22Rv1 (cell line): ENCODE data around the gene MACF1.

Source experiments
- H3K27ac ChIP-seq: fragments of 450-650 bp; 2 replicates; pipeline ENCODE4 v1.5.1; 2017
- ZFX ChIP-seq: fragments of 450-650 bp; IDR thresholded peaks from 2 replicates; pipeline ENCODE4 v1.6.1; 2017; ENCODE audit warnings: antibody characterized with exemption, borderline replicate concordance
- TF ChIP-seq, protein P1 (sequence below): fragments of 450-650 bp; IDR thresholded peaks from 2 replicates; pipeline ENCODE4 v1.5.1; 2017; ENCODE audit warnings: mild to moderate bottlenecking

MACF1 gene

GRCh38 chr1:39368045-39368444 is 163.6 kb downstream of the MACF1 start:
- no peak overlapping the region for H3K27ac ChIP-seq
- TF ChIP-seq, protein P1, sequence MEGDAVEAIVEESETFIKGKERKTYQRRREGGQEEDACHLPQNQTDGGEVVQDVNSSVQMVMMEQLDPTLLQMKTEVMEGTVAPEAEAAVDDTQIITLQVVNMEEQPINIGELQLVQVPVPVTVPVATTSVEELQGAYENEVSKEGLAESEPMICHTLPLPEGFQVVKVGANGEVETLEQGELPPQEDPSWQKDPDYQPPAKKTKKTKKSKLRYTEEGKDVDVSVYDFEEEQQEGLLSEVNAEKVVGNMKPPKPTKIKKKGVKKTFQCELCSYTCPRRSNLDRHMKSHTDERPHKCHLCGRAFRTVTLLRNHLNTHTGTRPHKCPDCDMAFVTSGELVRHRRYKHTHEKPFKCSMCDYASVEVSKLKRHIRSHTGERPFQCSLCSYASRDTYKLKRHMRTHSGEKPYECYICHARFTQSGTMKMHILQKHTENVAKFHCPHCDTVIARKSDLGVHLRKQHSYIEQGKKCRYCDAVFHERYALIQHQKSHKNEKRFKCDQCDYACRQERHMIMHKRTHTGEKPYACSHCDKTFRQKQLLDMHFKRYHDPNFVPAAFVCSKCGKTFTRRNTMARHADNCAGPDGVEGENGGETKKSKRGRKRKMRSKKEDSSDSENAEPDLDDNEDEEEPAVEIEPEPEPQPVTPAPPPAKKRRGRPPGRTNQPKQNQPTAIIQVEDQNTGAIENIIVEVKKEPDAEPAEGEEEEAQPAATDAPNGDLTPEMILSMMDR, result no peak

- TF ChIP-seq ZFX, result no peak
- TF ChIP-seq, protein P1, result no peak
- H3K27ac ChIP-seq, result no peak overlapping the region
Measured at GRCh38 chr1:39369565-39369964, 165.1 kb downstream of the MACF1 start.

- TF ChIP-seq, protein P1, result no peak
- no peak for TF ChIP-seq ZFX
- H3K27ac ChIP-seq, result no peak overlapping the region
Measured at GRCh38 chr1:39370602-39371001, 166.1 kb downstream of the MACF1 start.

GRCh38 chr1:39372105-39372504 is 167.6 kb downstream of the MACF1 start:
- no peak overlapping the region for H3K27ac ChIP-seq
- TF ChIP-seq ZFX, result no peak
- TF ChIP-seq, protein P1, result no peak

- no peak for TF ChIP-seq ZFX
- TF ChIP-seq, protein P1, result no peak
- H3K27ac ChIP-seq, result no peak overlapping the region
Measured at GRCh38 chr1:39376656-39377055, 172.2 kb downstream of the MACF1 start.

- TF ChIP-seq, protein P1, result peak; percentile 88
- no peak for TF ChIP-seq ZFX
- no peak overlapping the region for H3K27ac ChIP-seq
Measured at GRCh38 chr1:39378377-39378776, 173.9 kb downstream of the MACF1 start.

DNA sequence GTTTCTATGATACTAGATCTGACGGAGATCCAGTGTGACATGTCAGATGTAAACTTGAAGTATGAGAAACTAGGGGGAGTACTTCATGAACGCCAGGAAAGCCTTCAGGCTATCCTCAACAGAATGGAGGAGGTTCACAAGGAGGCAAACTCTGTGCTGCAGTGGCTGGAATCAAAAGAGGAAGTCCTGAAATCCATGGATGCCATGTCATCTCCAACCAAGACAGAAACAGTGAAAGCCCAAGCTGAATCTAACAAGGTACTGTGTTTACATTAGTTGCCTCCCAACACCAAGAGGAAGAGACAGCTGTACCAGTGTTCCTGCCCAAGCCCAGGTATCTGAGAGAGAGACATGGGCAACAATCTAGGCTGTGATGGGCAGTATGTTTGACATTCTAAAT is 174.7 kb downstream of the MACF1 start:
- TF ChIP-seq, protein P1, result no peak
- no peak for TF ChIP-seq ZFX
- no peak overlapping the region for H3K27ac ChIP-seq

GRCh38 chr1:39380036-39380435 is 175.5 kb downstream of the MACF1 start:
- TF ChIP-seq, protein P1, result no peak
- TF ChIP-seq ZFX, result no peak
- no peak overlapping the region for H3K27ac ChIP-seq
